ENCODE results near the gene VRK1.

DNA sequence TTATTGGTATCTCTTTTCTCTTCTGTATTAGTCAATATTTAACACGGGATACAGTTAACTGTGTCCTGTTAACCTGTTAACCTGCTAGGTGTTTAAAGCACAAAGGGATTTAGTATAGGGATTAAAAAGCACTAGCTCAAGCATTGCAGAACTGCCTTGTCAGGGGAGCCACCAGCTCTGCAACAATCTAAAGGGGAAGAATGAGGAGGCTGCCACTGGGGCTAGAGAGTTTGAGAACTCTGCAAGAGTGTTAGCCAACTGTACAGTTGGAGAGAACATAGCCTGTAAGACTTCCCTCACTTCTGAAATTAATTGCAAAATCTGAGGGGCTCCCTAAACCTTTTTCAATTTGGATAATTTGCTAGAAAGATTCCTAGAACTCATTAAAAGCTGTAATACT is 6.5 kb upstream of the VRK1 start:
- TF ChIP-seq, protein P1, sequence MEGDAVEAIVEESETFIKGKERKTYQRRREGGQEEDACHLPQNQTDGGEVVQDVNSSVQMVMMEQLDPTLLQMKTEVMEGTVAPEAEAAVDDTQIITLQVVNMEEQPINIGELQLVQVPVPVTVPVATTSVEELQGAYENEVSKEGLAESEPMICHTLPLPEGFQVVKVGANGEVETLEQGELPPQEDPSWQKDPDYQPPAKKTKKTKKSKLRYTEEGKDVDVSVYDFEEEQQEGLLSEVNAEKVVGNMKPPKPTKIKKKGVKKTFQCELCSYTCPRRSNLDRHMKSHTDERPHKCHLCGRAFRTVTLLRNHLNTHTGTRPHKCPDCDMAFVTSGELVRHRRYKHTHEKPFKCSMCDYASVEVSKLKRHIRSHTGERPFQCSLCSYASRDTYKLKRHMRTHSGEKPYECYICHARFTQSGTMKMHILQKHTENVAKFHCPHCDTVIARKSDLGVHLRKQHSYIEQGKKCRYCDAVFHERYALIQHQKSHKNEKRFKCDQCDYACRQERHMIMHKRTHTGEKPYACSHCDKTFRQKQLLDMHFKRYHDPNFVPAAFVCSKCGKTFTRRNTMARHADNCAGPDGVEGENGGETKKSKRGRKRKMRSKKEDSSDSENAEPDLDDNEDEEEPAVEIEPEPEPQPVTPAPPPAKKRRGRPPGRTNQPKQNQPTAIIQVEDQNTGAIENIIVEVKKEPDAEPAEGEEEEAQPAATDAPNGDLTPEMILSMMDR (IDR thresholded peaks at IDR 0.05): no peak
- TF ChIP-seq EZH2 (IDR thresholded peaks at IDR 0.05) (no peak), EZH2phosphoT487 (IDR thresholded peaks at IDR 0.05) (no peak)

Measured in neural progenitor cell (in vitro differentiated cells).